RWPE1 (cell line): ENCODE data around the gene BCAT1.

Experiments used
- CTCF ChIA-PET: fragments of 350-600 bp; sonication (Branson Sonifier 250); formaldehyde crosslinking; extraction: SDS; loops from one replicate; lab custom pipeline; 2021; lab: Yijun Ruan, JAX
- POLR2A ChIA-PET: fragments of 400-600 bp; formaldehyde crosslinking; extraction: SDS; loops from one replicate; lab custom pipeline; 2020; ENCODE audit warnings: antibody characterized with exemption; ENCODE audit not compliant: low non-redundant PET; lab: Yijun Ruan, JAX
- DNase-seq: peaks from one replicate; pipeline ENCODE4 v3.0.0; 2012; ENCODE audit warnings: low spot score
- H3K27ac ChIP-seq: fragments of 450-650 bp; 2 replicates; pipeline ENCODE4 v1.5.1; 2017
- TF ChIP-seq, protein P1 (sequence below): fragments of 450-650 bp; conservative IDR thresholded peaks from 2 replicates; pipeline ENCODE4 v1.5.1; 2017; ENCODE audit warnings: low read depth, mild to moderate bottlenecking

Gene BCAT1, protein sequence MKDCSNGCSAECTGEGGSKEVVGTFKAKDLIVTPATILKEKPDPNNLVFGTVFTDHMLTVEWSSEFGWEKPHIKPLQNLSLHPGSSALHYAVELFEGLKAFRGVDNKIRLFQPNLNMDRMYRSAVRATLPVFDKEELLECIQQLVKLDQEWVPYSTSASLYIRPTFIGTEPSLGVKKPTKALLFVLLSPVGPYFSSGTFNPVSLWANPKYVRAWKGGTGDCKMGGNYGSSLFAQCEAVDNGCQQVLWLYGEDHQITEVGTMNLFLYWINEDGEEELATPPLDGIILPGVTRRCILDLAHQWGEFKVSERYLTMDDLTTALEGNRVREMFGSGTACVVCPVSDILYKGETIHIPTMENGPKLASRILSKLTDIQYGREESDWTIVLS

DNA sequence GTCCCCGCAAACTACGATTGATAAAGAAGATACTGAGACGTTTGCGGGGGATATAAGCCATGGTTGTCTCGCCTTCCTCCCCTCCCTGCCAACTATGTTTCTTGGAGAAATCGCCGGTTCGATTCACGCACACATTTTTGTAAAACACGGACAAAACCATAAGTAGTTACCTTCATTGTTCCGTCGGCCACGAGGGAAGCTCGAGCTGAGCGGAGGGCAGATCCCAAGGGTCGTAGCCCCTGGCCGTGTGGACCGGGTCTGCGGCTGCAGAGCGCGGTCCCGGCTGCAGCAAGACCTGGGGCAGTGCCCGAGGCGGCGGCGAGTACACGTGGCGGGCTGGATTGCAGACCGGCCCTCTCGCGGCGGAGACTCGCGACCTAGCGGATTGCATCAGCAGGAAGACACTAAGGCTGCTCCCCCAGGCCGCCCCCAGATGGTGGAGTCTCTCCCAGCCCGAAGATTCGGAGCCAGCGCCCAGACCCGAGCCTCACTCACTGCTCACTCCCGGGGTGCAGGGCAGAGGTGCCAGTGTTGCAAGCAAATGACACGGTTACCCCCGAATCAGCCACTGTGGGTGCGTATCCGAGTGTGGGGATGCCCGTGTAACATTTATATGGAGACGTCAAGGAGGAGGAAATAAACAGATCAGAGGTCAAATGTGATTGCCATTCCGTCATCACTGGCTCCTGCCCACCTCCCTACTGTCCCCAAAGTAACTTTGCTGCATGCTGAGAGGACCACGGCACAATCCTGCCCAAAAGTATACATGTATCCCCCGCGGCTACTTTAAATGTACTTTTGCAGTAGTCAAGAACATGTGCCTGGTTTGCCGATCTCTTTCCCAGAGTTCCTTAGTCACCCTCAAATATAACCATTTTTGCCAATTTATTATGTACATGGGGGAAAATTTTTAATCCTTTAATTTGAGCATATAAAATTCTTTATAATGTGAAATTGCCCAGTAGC lies at the start of gene BCAT1:
Gene BCAT1, minus strand, starts transcription at position 345 of the 966 bp plus-strand sequence. Its CDS starts 169 bp downstream, at position 176.
- TF ChIP-seq, protein P1, sequence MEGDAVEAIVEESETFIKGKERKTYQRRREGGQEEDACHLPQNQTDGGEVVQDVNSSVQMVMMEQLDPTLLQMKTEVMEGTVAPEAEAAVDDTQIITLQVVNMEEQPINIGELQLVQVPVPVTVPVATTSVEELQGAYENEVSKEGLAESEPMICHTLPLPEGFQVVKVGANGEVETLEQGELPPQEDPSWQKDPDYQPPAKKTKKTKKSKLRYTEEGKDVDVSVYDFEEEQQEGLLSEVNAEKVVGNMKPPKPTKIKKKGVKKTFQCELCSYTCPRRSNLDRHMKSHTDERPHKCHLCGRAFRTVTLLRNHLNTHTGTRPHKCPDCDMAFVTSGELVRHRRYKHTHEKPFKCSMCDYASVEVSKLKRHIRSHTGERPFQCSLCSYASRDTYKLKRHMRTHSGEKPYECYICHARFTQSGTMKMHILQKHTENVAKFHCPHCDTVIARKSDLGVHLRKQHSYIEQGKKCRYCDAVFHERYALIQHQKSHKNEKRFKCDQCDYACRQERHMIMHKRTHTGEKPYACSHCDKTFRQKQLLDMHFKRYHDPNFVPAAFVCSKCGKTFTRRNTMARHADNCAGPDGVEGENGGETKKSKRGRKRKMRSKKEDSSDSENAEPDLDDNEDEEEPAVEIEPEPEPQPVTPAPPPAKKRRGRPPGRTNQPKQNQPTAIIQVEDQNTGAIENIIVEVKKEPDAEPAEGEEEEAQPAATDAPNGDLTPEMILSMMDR: no peak
- ChIA-PET CTCF (interaction anchor here (0.6 kb wide), 3 partner anchors 98 to 1026 kb away, joined by 3 read pairs; no protein-coding TSS in a partner anchor), POLR2A (no interaction called here)
- H3K27ac ChIP-seq: no peak within 1 kb of the TSS
- DNase-seq: no peak

DNA sequence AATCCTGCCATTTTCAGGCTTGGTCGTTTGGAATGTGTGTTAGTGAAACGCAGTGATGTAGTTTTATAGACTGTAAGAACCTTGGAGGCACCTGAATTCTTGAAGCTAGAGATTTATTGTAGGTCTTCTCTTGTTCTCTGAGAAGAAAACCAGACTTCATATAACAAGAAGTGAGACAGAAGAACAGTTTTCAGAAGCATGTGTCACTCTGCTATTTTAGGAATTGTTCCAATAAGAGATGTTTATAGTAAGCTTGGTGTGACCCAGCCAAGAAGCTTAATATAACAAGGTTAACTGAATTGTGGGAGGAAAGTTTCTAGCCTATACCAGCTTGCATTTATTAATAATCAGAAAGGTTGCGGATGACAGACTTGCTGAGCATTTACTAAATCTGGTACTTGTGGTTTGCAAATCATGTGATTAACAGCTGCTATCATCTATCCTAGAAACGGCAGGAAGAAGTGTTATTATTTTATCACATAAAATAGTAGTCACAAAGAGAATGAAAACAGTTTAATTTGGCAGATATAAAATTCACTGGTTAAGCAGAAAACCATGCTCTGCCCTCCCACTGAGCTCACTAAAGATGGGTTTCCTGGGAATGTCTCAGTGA lies 49.2 kb upstream of the BCAT1 start:
- ChIA-PET CTCF (interaction anchor here (0.9 kb wide), 1 partner anchor 21 kb away, joined by 3 read pairs; no protein-coding TSS in a partner anchor), POLR2A (no interaction called here)
- TF ChIP-seq, protein P1: no peak
- no peak overlapping the region for H3K27ac ChIP-seq
- DNase-seq: no peak

DNA sequence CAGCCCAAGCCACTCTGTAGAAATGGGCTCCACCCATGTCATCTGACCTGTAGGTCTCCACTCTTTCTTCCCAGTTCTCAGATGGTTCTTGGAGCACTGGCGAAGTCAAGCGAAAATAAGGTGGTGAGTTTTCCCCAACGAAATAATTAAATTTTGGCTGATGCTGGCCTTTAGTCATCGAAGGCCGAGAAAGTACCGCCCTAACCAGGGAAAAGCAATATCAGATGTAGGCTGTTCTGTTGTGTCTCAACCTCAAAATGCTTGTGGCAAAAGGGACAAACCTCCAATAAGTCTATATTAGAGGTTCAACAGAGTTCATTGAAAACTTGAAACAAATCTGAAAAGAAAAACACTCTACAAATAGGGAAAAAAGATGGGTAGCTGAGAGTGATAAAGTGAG lies 48.6 kb upstream of the BCAT1 start:
- DNase-seq: no peak
- ChIA-PET CTCF (interaction anchor here (0.9 kb wide), 1 partner anchor 20 kb away, joined by 3 read pairs; no protein-coding TSS in a partner anchor), POLR2A (no interaction called here)
- H3K27ac ChIP-seq: no peak overlapping the region
- TF ChIP-seq, protein P1: no peak

DNA sequence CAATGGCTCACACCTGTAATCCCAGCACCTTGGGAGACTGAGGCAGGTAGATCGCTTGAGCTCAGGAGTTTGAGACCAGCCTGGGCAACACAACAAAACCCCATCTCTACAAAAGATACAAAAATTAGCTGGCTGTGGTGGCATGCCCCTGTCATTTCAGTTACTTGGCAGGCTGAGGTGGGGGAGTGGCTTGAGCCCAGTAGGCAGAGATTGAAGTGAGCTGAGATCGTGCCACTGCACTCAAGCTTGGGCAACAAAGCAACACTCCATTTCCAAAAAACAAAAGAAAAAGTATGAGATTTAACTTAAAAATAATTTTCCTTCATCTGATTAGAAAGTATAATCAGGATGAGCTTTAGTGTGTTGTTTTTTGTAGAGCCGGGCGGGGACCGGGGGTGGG lies 47.9 kb upstream of the BCAT1 start:
- no peak for DNase-seq
- POLR2A ChIA-PET: no interaction called here
- CTCF ChIA-PET: no interaction called here

DNA sequence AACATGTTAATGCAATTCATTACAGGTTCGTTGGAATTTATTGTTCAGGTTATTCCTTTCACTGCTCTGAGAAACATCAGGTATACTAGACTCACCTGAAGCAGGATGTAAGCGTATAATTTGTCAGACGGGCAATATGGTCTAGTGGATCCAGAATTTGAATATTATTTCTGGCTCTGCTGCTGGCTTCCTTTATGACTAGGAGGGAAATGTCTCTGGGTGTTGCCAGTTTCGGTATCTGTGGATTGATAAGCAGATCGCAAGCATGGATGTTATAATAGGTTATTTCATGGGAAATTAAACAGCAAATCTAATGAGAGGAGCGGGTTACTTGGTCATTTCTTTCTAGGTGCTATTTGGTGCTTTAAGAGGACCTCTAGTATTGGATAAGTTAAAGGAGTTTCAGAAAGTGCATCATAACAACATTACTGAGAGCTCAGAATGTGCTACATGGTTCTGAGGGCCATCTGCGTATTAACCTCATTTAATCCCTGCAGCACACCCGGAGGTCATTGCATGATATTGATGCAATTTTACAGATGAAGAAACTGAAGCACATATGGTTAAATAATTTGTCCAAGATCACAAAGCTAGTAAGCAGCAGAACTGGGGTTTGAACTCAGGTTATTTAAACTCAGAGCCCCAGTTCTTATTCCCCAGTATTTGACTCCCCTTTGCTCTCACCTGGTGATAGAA lies 47.3 kb upstream of the BCAT1 start:
- DNase-seq: no peak
- ChIA-PET CTCF (no interaction called here), POLR2A (no interaction called here)
- TF ChIP-seq, protein P1: no peak
- no peak overlapping the region for H3K27ac ChIP-seq

More for the DNA sequence above, 47.9 kb upstream of the BCAT1 start:
- H3K27ac ChIP-seq: no peak overlapping the region
- TF ChIP-seq, protein P1: no peak
